Panc1 (cell line): ENCODE measurements around the gene EYS. TPM values are rescaled to one million over a fixed set of nuclear protein-coding genes. Genes with fewer than 3 reads are reported as not detected.
A peak's percentile ranks its signal among the peaks of the same experiment; 100 is the strongest.

Experiments used
- ATAC-seq: fragments of 200-7000 bp; cut with Tn5 transposase; 2 replicates; pipeline ENCODE4 v1.9.1; 2020; ENCODE audit warnings: mild to moderate bottlenecking, moderate library complexity
- BruUV-seq: library from RNA; stranded (reverse); fragments of 400-500 nt; replicated peaks from 2 replicates; lab custom pipeline; 2021; lab: Mats Ljungman, UMichigan
- CTCF ChIA-PET: fragments of 300-600 bp; sonication (Branson Sonifier 250); formaldehyde crosslinking; loops from one replicate; lab custom pipeline; 2022; ENCODE audit warnings: antibody characterized with exemption; lab: Charles Lee
- POLR2A ChIA-PET: fragments of 300-600 bp; sonication (Branson Sonifier 250); formaldehyde crosslinking; loops from one replicate; lab custom pipeline; 2022; ENCODE audit warnings: antibody characterized with exemption; lab: Charles Lee
- DNase-seq: peaks from one replicate; pipeline ENCODE4 v3.0.0-alpha.2; 2010; ENCODE audit warnings: low read depth, low spot score
- H3K27ac ChIP-seq: 2 replicates; pipeline ENCODE4 v1.5.1; 2011; ENCODE audit warnings: mild to moderate bottlenecking, low read length, inconsistent platforms
- H3K27me3 ChIP-seq: fragments of 200-500 bp; sonication (Bioruptor generic); 2 replicates; pipeline ENCODE4 v1.6.0; 2014; ENCODE audit warnings: low read length, inconsistent platforms; ENCODE audit not compliant: control insufficient read depth, insufficient read depth
- H3K36me3 ChIP-seq: fragments of 200-500 bp; sonication (Bioruptor generic); 2 replicates; pipeline ENCODE4 v1.5.1; 2014; ENCODE audit warnings: inconsistent platforms, mild to moderate bottlenecking, low read length, moderate library complexity; ENCODE audit not compliant: control insufficient read depth, insufficient read depth
- H3K4me1 ChIP-seq: 2 replicates; pipeline ENCODE4 v1.5.1; 2011; ENCODE audit warnings: inconsistent platforms, mild to moderate bottlenecking, low read length, moderate library complexity; ENCODE audit not compliant: control insufficient read depth, insufficient read depth
- H3K4me3 ChIP-seq, 2 experiments: 2 replicates each; pipeline ENCODE4 v1.5.1; 2011 to 2012; ENCODE audit warnings: low read depth in 2 of 2, low read length in 2 of 2, mild to moderate bottlenecking in 2 of 2, inconsistent platforms in 1 of 2, moderate library complexity in 1 of 2
- H3K9me3 ChIP-seq: fragments of 200-500 bp; sonication (Bioruptor generic); 2 replicates; pipeline ENCODE4 v1.5.1; 2014; ENCODE audit warnings: low read depth, mild to moderate bottlenecking, inconsistent platforms, low read length, moderate library complexity; ENCODE audit not compliant: control insufficient read depth, insufficient read depth
- POLR2AphosphoS5 ChIP-seq: IDR thresholded peaks from 2 replicates; pipeline ENCODE4 v1.6.1; 2012; ENCODE audit warnings: mild to moderate bottlenecking, low read depth, low read length, moderate library complexity
- SIN3A ChIP-seq: IDR thresholded peaks from 2 replicates; pipeline ENCODE4 v1.6.1; 2012; ENCODE audit warnings: low read depth, mild to moderate bottlenecking, low read length, moderate library complexity, borderline replicate concordance; ENCODE audit not compliant: insufficient read depth
- TCF7L2 ChIP-seq: IDR thresholded peaks from 2 replicates; pipeline ENCODE4 v1.6.1; 2011; ENCODE audit warnings: mild to moderate bottlenecking, low read depth, low read length, inconsistent platforms
- in situ Hi-C: cut with HindIII; loops from 2 replicates; pipeline ENCODE4 v1.10.0; 2016; ENCODE audit warnings: low sequenced_read_pairs, low pct_unique_long_range_greater_than_20kb
- intact Hi-C: fragments of 100-400 bp; cut with micrococcal nuclease; formaldehyde crosslinking; loops from one replicate; pipeline ENCODE4 v1.10.0; 2022; ENCODE audit not compliant: unreplicated experiment
- total RNA-seq: library from RNA; stranded (reverse); gene quantifications from one replicate; pipeline ENCODE4 v1.2.1, GENCODE V29; 2021; ENCODE audit not compliant: unreplicated experiment
- TF ChIP-seq, protein P1 (sequence below): fragments of 450-650 bp; IDR thresholded peaks from 2 replicates; pipeline ENCODE4 v1.5.1; 2017; ENCODE audit warnings: mild to moderate bottlenecking
- TF ChIP-seq, protein P2 (sequence below), 2 experiments: IDR thresholded peaks; 2 replicates each; pipeline ENCODE4 v1.6.1; 2011 to 2012; ENCODE audit warnings: low read depth in 2 of 2, control low read depth in 1 of 2, low read length in 1 of 2, mild to moderate bottlenecking in 1 of 2, moderate library complexity in 1 of 2; ENCODE audit not compliant: insufficient read depth in 1 of 2

EYS gene
- total RNA-seq, 1 experiment from 2014 or later: not detected

GRCh38 chr6:63813566-63814120, 1893.4 kb downstream of the EYS start:
- ChIA-PET CTCF (no interaction called here), POLR2A (no interaction called here)
- Histone ChIP-seq H3K9me3 (no peaks in the 10 kb centered on the region), H3K27ac (no peak overlapping the region), H3K27me3 (no peaks in the 10 kb centered on the region), H3K4me3 (no peak overlapping the region), H3K36me3 (no peaks in the 10 kb centered on the region), H3K4me1 (no peaks in the 10 kb centered on the region)
- ATAC-seq (no peak), DNase-seq (no peak)
- intact Hi-C loops: no loop called here
- no TSS peak for BruUV-seq
- no peak for TF ChIP-seq TCF7L2
- TF ChIP-seq, protein P1, sequence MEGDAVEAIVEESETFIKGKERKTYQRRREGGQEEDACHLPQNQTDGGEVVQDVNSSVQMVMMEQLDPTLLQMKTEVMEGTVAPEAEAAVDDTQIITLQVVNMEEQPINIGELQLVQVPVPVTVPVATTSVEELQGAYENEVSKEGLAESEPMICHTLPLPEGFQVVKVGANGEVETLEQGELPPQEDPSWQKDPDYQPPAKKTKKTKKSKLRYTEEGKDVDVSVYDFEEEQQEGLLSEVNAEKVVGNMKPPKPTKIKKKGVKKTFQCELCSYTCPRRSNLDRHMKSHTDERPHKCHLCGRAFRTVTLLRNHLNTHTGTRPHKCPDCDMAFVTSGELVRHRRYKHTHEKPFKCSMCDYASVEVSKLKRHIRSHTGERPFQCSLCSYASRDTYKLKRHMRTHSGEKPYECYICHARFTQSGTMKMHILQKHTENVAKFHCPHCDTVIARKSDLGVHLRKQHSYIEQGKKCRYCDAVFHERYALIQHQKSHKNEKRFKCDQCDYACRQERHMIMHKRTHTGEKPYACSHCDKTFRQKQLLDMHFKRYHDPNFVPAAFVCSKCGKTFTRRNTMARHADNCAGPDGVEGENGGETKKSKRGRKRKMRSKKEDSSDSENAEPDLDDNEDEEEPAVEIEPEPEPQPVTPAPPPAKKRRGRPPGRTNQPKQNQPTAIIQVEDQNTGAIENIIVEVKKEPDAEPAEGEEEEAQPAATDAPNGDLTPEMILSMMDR: peak; percentile 17; the same call in 1 of the 2 replicates
- in situ Hi-C loops: no loop called here

DNA sequence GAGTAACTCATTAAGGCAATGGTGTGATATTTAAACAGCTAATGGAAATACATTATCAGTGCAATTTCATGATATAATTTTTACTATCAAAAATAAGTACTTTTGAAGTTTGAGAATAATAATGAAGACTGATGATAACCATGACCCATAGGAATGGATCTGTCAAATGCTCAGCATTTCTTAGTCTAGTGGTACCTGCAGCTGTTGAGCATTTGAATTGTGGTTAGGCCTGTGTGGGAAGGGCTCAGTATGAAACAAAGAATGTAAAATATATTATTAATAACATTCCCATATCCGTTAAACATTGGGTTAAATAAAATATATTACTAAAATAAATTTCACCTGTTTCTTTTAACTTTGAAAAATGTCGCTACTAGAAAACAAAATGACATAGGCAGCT, 1898.5 kb downstream of the EYS start:
- intact Hi-C loops: no loop called here

More for the DNA sequence above, 1898.5 kb downstream of the EYS start:
- DNase-seq (no peak), ATAC-seq (no peak)
- ChIA-PET CTCF (no interaction called here), POLR2A (no interaction called here)
- no peaks in the 10 kb centered on the region for H3K27me3 ChIP-seq
- H3K4me1 ChIP-seq: no peaks in the 10 kb centered on the region
- in situ Hi-C loops: no loop called here
- no peaks in the 10 kb centered on the region for H3K9me3 ChIP-seq
- no TSS peak for BruUV-seq
- H3K36me3 ChIP-seq: no peaks in the 10 kb centered on the region
- TF ChIP-seq, protein P2, sequence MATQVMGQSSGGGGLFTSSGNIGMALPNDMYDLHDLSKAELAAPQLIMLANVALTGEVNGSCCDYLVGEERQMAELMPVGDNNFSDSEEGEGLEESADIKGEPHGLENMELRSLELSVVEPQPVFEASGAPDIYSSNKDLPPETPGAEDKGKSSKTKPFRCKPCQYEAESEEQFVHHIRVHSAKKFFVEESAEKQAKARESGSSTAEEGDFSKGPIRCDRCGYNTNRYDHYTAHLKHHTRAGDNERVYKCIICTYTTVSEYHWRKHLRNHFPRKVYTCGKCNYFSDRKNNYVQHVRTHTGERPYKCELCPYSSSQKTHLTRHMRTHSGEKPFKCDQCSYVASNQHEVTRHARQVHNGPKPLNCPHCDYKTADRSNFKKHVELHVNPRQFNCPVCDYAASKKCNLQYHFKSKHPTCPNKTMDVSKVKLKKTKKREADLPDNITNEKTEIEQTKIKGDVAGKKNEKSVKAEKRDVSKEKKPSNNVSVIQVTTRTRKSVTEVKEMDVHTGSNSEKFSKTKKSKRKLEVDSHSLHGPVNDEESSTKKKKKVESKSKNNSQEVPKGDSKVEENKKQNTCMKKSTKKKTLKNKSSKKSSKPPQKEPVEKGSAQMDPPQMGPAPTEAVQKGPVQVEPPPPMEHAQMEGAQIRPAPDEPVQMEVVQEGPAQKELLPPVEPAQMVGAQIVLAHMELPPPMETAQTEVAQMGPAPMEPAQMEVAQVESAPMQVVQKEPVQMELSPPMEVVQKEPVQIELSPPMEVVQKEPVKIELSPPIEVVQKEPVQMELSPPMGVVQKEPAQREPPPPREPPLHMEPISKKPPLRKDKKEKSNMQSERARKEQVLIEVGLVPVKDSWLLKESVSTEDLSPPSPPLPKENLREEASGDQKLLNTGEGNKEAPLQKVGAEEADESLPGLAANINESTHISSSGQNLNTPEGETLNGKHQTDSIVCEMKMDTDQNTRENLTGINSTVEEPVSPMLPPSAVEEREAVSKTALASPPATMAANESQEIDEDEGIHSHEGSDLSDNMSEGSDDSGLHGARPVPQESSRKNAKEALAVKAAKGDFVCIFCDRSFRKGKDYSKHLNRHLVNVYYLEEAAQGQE (IDR thresholded peaks at IDR 0.05; ENCODE audit: insufficient read depth in 1 of 2, low read depth in 2 of 2, low read length in 1 of 2): no peak
- no peak for TF ChIP-seq TCF7L2
- no peak for TF ChIP-seq POLR2AphosphoS5
- TF ChIP-seq, protein P1: no peak
- TF ChIP-seq SIN3A: no peak
- no peak overlapping the region for H3K27ac ChIP-seq
- H3K4me3 ChIP-seq: no peak overlapping the region
